Skeletal muscle tissue (tissue), 4 donors: ENCODE measurements around the gene PPM1K. TPM values are rescaled to one million over a fixed set of nuclear protein-coding genes. Genes with fewer than 3 reads are reported as not detected.

Experiments used
- H3K27ac ChIP-seq: one replicate; pipeline ENCODE4 v1.7.0; 2013; ENCODE audit warnings: mild to moderate bottlenecking, low read depth, low read length, inconsistent platforms
- H3K27me3 ChIP-seq, 3 donors: one replicate each; pipeline ENCODE4 v1.7.0; 2013; ENCODE audit warnings: low read length in 3 of 3; ENCODE audit not compliant: control insufficient read depth in 3 of 3, insufficient read depth in 3 of 3
- H3K36me3 ChIP-seq, 3 donors: one replicate each; pipeline ENCODE4 v1.7.0; 2013; ENCODE audit warnings: low read length in 3 of 3; ENCODE audit not compliant: control insufficient read depth in 3 of 3, insufficient read depth in 3 of 3
- H3K4me1 ChIP-seq, 3 donors: one replicate each; pipeline ENCODE4 v1.7.0; 2013; ENCODE audit warnings: low read length in 3 of 3, mild to moderate bottlenecking in 3 of 3; ENCODE audit not compliant: control insufficient read depth in 3 of 3, insufficient read depth in 3 of 3
- H3K4me3 ChIP-seq, 3 donors: one replicate each; pipeline ENCODE4 v1.7.0; 2013; ENCODE audit warnings: low read length in 3 of 3
- H3K9ac ChIP-seq, 3 donors: one replicate each; pipeline ENCODE4 v1.7.0; 2013; ENCODE audit warnings: low read length in 3 of 3, mild to moderate bottlenecking in 3 of 3, moderate library complexity in 2 of 3, low read depth in 1 of 3
- H3K9me3 ChIP-seq, 3 donors: one replicate each; pipeline ENCODE4 v1.7.0; 2013; ENCODE audit warnings: low read length in 3 of 3; ENCODE audit not compliant: control insufficient read depth in 3 of 3
- total RNA-seq: library from RNA; depleted of rRNA; stranded (reverse); fragments of >200 nt; gene quantifications from one replicate; pipeline ENCODE4 v1.2.3, GENCODE V29; 2014
- donor health status: Osteomylitis.

PPM1K gene
- total RNA-seq, 1 donor from 2014 or later: 22.4 TPM

DNA sequence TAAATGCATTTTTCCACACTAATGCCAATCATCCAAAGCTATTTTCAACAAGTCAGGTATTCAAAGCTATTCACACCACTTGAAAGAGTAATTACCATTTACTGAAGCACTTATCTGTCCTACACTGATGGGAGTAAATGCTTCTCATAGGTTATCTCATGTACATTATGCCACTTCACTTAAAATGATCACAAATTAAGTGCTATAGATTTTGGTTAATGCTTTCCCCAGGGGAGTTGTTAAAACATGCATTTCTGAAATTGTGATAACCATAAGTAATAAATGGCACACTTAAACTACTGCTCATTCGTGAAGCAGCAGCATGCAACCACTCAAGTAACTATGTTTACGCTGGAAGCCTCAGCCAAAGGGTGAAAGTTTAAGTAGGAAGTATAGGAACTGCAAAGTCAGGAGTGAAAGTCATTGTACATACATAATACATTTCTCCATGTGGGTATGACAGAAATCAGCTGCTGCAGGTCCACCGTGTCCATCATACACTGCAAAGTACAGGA lies 6.6 kb downstream of the PPM1K start:
- Histone ChIP-seq H3K4me1 (peaks cover 5 to 22% (median 6%) of the 10 kb centered on the region in 3 donors), H3K27ac (no peak overlapping the region), H3K27me3 (no peaks in the 10 kb centered on the region), H3K4me3 (no peak overlapping the region), H3K9ac (no peak overlapping the region), H3K9me3 (no peaks in the 10 kb centered on the region), H3K36me3 (peaks cover 3 to 15% (median 9%) of the 10 kb centered on the region in 3 donors)

- H3K36me3 ChIP-seq: peaks cover 3 to 15% (median 9%) of the 10 kb centered on the region in 3 donors
- H3K4me1 ChIP-seq: peaks cover 4 to 20% (median 4%) of the 10 kb centered on the region in 3 donors
- no peak overlapping the region for H3K9ac ChIP-seq
- no peaks in the 10 kb centered on the region for H3K27me3 ChIP-seq
- H3K27ac ChIP-seq: no peak overlapping the region
- H3K9me3 ChIP-seq: no peaks in the 10 kb centered on the region
- H3K4me3 ChIP-seq: no peak overlapping the region
Measured at GRCh38 chr4:88276952-88277710, 7.2 kb downstream of the PPM1K start.

- no peak overlapping the region for H3K9ac ChIP-seq
- H3K27me3 ChIP-seq: no peaks in the 10 kb centered on the region
- no peaks in the 10 kb centered on the region for H3K9me3 ChIP-seq
- no peak overlapping the region for H3K27ac ChIP-seq
- no peak overlapping the region for H3K4me3 ChIP-seq
- H3K36me3 ChIP-seq: peaks cover 3 to 19% (median 12%) of the 10 kb centered on the region in 3 donors
- peaks cover 4 to 20% (median 4%) of the 10 kb centered on the region in 3 donors for H3K4me1 ChIP-seq
Measured at GRCh38 chr4:88275949-88276515, 8.3 kb downstream of the PPM1K start.

DNA sequence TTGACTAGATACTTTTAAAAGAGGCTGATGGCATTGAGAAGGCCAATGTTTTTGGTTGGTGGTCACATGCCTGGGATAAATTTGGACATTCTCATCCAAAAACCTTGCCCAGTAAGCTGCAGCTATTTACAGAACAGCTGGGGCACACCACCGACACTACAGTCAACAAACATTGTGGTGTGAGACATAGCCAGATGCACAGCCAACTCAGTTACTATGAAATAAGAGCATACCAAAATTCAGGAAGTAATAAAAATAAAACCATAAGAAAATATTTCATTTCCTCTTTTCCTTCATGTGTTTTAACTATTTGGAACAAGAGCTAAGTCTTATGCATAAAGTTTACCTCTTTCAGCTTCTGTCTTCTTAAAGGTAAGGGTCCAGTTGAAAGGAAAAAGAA lies 8.8 kb downstream of the PPM1K start:
- no peak overlapping the region for H3K4me3 ChIP-seq
- no peak overlapping the region for H3K9ac ChIP-seq
- H3K27me3 ChIP-seq: no peaks in the 10 kb centered on the region
- peaks cover 3 to 22% (median 12%) of the 10 kb centered on the region in 3 donors for H3K36me3 ChIP-seq
- no peaks in the 10 kb centered on the region for H3K9me3 ChIP-seq
- no peak overlapping the region for H3K27ac ChIP-seq
- H3K4me1 ChIP-seq: peaks cover 4 to 20% (median 4%) of the 10 kb centered on the region in 3 donors

- no peak overlapping the region for H3K4me3 ChIP-seq
- H3K9ac ChIP-seq: no peak overlapping the region
- H3K9me3 ChIP-seq: no peaks in the 10 kb centered on the region
- no peaks in the 10 kb centered on the region for H3K27me3 ChIP-seq
- H3K36me3 ChIP-seq: peaks cover 16 to 38% (median 29%) of the 10 kb centered on the region in 3 donors
- no peak overlapping the region for H3K27ac ChIP-seq
- H3K4me1 ChIP-seq: no peaks in the 10 kb centered on the region
Measured at GRCh38 chr4:88268913-88269312, 15.4 kb downstream of the PPM1K start.

DNA sequence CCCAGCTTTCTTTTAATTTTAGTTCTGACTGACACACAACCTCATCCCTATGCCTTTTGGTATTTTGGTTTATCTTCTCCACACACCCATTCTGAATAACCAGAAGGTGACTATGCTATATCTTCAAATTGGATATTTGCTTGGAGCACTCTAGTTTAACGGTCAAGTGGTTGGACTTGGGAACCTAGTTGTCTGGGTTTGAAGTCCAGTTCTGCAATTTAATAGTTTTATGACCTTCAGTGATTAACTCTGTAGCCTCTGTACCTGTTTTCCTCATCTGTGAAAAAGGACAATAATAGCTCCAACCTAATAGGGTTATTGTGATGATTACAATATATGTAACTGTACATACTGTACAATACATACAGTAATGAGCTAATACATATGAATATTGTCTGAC lies 20.0 kb downstream of the PPM1K start:
- Histone ChIP-seq H3K4me1 (no peaks in the 10 kb centered on the region), H3K9me3 (no peaks in the 10 kb centered on the region), H3K36me3 (peaks cover 16 to 44% (median 25%) of the 10 kb centered on the region in 3 donors), H3K4me3 (no peak overlapping the region), H3K9ac (no peak overlapping the region), H3K27ac (no peak overlapping the region), H3K27me3 (no peaks in the 10 kb centered on the region)

DNA sequence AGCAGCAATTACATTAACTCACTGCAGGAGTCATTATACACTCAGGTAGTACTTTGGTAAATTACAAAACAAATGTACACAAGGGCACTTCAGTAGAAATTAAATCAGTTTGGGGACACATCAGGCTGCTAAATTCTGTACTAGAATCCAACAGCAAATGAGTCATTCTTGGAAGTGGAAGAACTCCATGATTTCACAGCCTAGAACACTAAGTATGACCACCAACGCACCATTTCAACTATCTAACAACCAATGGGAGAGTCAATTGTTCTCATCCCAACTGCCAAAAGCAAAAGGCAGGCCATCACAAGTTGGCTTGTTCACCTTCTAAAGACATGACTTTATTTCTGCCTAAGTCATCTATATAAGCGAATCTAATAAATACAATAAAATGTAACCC lies 26.6 kb downstream of the PPM1K start:
- H3K27ac ChIP-seq: no peak overlapping the region
- H3K4me1 ChIP-seq: no peaks in the 10 kb centered on the region
- no peak overlapping the region for H3K4me3 ChIP-seq
- no peaks in the 10 kb centered on the region for H3K27me3 ChIP-seq
- H3K9ac ChIP-seq: no peak overlapping the region
- H3K36me3 ChIP-seq: peaks cover 0 to 7% (median 2%) of the 10 kb centered on the region in 3 donors
- H3K9me3 ChIP-seq: no peaks in the 10 kb centered on the region

- H3K36me3 ChIP-seq: no peaks in the 10 kb centered on the region
Measured at GRCh38 chr4:88255111-88255510, 29.2 kb downstream of the PPM1K start.

DNA sequence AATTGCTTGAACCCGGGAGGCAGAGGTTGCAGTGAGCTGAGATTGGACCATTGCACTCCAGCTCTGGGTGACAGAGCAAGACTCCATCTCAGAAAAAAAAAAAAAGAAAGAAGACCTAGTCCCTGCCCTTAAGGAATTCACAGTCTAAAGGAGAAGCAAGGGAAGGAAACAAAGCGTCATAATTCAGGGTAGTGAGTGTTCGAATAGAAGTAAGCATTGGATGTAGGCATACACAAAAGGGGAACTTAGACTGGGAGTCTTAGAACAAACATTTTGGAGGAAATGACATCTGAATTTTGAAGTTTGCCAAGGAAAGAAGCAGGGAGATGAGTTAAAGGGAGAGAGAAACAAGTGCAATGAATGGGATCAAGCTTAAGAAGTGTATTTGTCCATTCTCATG lies 32.4 kb downstream of the PPM1K start:
- Histone ChIP-seq H3K36me3 (no peaks in the 10 kb centered on the region), H3K9ac (no peak overlapping the region), H3K4me3 (no peak overlapping the region), H3K27me3 (no peaks in the 10 kb centered on the region), H3K9me3 (no peaks in the 10 kb centered on the region), H3K27ac (no peak overlapping the region), H3K4me1 (no peaks in the 10 kb centered on the region)

More at GRCh38 chr4:88255111-88255510, 29.2 kb downstream of the PPM1K start:
- no peak overlapping the region for H3K4me3 ChIP-seq
- no peak overlapping the region for H3K9ac ChIP-seq
- H3K4me1 ChIP-seq: no peaks in the 10 kb centered on the region
- no peaks in the 10 kb centered on the region for H3K27me3 ChIP-seq
- no peak overlapping the region for H3K27ac ChIP-seq
- no peaks in the 10 kb centered on the region for H3K9me3 ChIP-seq

GRCh38 chr4:88247148-88247547 lies 37.2 kb downstream of the PPM1K start:
- Histone ChIP-seq H3K9ac (no peak overlapping the region), H3K27me3 (no peaks in the 10 kb centered on the region), H3K27ac (no peak overlapping the region), H3K4me1 (peaks cover 14 to 20% (median 20%) of the 10 kb centered on the region in 3 donors), H3K4me3 (no peak overlapping the region), H3K9me3 (no peaks in the 10 kb centered on the region), H3K36me3 (no peaks in the 10 kb centered on the region)
